HG02938 (cell line): ENCODE results near the gene CNP.

ENCODE experiments used
- ATAC-seq: cut with Tn5 transposase; IDR thresholded peaks from one replicate; pipeline ENCODE4 v1.9.1; 2021; ENCODE audit warnings: mild to moderate bottlenecking, moderate library complexity; ENCODE audit not compliant: unreplicated experiment

The CNP gene

DNA sequence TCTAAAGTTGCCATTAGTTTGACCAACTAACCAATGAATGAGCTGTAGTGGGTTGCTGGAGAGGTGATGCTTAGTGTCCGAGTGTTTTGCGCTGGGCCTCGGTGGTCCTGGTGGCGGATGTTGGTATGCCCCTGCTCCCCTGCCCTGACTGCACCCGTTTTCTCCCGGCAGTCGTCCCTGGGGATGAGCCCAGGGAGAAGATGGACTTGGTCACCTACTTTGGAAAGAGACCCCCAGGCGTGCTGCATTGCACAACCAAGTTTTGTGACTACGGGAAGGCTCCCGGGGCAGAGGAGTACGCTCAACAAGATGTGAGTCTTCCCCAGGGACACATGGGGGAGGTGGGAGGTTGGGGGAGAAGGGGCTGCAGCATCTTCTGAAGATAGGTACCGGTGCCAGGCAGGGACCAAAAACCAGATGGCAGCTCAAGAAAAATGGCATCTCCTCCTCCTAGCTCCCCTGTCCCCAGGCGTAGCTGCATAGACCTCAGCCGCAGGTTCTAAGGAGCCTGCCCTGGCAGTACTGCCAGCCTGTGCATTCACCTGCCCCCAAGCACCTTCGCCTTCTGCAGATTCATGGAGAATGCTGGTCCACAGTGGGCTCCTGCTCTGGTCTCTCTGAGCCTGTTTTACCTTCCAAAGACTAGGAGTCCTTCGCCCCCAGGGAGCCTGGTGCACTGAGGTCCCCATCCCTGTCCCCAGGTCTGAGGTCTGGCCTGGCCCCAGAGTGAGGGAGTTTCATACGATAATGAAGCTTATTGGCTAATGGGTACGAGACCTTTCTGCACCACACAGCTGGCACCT, 5.3 kb downstream of the CNP start:
- ATAC-seq = no peak

DNA sequence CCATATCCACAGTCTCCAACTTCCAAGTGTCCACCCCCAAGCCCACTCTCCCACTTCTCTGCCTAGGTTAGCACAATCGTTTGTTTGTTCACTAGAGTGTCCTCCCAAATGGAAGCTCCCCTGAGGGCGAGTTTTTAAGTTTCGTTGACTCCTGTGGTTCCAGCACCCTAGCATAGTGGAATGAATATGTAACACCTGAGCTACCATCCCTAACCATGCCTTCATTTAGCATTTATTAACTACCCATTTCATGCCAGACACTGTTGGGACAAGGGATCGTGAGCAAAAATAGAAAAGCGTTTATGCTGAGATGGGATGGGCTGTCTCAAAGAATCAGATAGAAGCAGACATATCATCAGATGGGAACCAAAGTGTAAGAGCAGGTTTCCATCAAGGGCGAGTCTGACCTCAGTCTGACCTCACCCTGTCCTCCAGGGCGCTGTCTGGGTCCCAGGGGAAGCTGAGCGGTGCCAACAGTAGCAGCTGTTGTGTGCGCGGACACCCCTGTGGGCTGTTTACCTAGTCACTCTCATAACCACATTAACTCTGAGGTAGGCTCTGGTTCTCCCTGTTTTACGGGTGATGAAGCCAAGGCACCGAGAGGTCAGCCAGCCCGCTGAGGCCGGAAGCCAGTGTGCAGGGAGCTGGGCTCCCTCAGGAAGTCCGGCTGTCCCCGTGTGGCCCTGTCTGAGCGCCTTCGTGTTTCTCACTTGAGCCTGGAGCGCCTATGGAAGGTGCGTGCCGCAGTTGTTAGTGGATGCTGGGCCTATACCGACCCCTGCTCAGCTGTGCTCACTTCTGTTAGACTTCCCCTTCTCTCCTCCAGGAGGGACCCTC, 6.2 kb downstream of the CNP start:
- no peak for ATAC-seq

DNA sequence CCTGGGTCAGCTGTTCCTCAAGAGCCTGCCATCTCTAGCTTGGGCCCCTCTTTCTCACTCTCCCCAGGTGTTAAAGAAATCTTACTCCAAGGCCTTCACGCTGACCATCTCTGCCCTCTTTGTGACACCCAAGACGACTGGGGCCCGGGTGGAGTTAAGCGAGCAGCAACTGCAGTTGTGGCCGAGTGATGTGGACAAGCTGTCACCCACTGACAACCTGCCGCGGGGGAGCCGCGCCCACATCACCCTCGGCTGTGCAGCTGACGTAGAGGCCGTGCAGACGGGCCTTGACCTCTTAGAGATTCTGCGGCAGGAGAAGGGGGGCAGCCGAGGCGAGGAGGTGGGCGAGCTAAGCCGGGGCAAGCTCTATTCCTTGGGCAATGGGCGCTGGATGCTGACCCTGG, 6.8 kb downstream of the CNP start:
- no peak for ATAC-seq

DNA sequence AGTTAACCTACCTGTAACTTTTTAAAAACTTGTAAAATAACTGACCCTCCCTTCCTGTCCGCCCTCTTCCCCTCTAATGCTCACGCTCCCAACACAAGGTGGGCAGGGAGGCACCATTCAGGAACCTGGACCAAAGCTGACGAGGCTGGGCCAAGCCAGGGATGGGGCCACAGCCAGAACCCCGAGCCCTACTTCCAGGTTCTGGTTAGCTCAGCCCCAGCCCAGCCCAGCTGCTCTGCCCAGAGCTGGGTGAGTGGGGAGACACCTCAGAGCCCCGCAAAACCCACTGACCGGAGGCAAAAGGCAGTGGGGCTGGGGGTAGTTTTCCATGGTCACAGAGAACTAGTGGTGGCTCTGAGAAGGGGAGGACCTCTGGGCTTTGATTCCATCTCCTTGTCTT, 7.4 kb downstream of the CNP start:
- ATAC-seq = no peak

DNA sequence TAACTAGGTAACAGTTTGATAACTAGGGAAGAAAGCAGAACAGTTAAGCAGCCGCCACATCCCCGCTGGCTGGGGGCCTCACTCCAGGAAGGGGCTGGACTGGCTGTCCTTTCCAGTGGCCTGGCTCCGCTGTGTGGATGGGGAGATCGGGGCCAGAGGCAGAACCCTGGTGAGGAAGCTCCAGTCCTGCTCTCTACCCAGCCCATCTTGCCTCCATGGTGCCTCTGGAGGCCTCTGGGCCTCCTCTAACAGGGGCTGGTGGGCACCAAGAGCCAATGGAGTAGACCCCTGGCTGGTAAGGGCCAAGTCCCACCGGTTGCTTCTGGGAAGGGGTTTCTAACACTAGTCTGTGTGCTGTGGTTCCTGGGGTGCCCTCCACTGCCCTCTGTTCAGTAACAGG, 8.1 kb downstream of the CNP start:
- ATAC-seq = no peak

DNA sequence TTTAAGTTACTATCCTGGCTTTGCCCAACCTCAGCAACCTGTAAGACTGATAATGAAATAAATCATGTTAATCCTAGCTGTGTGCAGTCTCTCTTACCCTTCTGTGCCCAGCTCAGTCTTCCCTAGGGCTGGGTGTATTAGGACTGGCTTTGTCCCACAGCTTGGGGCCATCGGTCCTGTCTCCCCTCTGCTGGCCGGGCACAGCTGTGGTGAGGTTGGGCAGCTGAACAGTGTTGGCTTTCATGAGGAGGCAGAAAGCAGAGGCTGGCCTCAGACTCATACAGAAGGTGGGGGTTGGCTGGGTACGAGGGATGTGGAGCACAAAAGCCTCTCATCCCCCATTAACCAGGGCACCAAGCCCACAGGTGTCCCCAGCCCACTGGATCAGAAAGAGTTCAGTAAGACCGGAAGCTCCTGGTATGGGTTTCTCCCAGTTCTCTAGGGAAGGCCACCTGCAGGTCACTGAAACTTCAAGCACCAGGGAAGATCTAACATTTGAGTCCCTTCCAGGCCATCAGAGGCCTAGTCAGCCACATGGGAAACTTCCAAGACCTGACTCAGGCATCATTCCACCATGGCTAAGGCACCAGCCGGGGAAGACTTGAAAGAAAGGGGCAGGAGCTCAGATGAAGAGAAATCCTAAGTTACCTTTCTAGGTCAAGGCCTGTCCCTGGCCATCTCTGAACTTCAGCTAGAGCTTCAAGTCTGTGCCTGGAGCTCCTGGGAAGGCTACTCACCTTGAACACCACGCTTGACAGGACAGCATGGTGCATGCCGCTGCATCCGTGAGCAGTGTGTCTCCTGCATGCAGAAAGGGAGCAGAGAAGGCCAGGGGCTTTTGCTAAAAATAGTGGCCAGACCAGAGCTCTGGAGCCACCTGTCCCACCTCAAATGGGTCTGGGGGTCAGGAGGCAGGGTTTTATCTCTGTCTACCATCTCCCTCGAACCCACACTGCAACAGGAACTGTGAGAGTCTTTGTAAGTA, 8.8 kb downstream of the CNP start:
- no peak for ATAC-seq

DNA sequence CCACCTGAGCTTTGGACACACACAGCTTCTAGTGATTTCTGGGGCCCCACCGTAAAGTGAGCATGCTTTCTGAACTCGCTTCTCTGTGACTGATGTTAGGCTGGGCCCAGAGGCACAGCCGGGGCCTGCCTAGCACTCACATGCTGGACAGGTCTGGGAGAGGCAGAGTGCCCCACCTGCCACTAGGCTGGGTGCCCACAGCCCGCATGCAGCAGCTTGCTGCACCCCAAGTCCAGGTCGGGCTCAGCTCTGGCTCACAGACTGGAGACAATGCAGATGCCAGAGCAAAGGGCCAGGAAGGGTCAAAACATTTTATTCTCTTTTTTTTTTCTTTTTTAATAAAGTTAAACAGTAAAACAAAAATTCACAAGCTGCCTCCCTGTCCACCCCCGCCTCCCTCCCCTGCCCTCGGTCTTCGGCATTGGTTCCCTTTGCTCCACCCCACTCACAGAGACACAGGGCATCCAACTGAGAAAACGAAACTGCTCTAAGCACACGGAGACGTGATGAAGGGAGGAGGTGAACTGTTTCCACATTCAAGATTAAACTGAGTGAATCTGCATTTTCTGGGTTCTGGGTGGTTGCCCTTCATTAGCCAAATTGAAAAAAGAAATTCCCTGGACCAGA, 9.7 kb downstream of the CNP start:
- ATAC-seq = no peak

DNA sequence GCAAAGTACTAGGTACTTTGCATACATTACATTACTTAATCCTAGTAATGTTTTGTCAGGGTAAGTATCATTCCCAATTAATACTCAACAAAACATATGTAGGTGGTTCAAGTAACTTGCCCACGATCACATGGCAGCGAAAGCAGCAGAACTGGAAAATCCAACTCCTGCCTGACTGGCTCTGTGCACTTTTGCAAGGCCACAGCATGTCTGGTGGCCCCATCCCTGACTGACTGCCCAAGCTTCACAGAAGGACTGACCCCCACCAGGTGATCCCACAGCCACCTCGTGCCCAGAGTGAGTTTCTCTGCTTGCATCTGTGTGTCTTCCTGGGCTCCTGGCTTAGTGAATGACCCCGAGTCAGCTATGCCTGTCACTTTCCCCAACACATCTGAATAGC, 11.4 kb downstream of the CNP start:
- ATAC-seq = no peak

DNA sequence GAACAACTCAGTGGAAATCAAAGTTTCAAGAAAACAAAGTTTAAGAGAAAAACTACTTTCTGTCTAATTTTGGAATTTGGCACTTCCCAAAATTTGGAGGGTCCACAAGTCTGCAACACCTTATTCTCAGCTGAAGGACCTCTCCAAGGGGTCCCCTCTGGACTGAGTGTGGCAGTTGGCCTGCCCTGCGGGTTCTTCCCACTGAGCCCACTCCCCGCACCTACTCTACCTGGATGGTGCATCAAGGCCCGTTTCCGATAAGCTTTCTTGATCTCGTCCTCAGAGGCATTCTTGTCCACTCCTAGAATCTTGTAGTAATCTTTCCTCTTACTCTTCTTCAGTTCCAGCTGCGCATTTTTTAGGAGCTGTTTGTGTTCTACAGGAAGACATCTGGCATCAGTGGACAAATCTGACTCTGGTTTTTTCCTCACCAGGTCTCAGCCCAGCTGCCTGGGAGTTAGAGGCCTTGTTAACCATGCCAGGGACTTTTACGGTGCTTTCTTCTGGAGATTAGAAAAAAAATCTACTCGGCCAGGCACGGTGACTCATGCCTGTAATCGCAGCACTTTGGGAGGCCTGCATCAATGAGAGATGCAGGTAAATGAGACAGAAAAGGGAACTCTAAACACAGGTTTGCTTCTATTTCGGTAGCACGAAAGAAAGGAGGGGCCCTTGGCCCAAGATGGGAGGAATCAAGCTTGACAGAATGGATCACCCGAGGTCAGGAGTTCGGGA, 15.6 kb downstream of the CNP start:
- ATAC-seq = no peak

DNA sequence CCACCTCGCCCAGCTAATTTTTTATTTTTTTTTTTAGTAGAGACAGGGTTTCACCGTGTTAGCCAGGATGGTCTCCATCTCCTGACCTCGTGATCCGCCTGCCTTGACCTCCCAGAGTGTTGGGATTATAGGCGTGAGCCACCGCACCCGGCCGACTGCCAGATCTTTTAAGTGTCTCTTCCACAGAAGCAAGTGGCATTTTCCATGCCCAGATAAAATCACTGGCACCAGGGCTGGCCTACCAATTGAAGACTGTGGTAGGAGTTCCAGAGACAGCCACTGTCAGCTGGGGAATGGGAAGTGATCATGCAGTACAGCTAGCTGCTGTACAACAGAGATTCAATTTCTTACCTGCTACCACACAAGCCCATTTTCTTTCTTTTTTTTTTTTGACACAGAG, 17.9 kb downstream of the CNP start:
- ATAC-seq = no peak

DNA sequence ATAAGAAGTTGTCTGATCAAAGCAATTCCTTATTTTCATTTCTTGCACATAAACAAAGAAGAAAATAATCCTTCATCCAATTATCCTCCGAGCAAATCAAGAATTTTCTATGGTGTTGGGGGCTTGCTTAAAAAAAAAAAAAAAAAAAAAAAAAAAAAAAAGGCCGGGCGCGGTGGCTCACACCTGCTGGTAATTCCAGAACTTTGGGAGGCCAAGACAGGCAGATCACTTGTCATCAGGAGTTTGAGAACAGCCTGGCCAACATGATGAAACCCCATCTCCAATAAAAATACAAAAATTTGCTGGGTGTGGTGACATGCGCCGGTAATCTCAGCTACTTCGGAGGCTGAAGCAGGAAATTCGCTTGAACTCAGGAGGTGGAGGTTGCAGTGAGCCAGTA, 19.3 kb downstream of the CNP start:
- no peak for ATAC-seq

DNA sequence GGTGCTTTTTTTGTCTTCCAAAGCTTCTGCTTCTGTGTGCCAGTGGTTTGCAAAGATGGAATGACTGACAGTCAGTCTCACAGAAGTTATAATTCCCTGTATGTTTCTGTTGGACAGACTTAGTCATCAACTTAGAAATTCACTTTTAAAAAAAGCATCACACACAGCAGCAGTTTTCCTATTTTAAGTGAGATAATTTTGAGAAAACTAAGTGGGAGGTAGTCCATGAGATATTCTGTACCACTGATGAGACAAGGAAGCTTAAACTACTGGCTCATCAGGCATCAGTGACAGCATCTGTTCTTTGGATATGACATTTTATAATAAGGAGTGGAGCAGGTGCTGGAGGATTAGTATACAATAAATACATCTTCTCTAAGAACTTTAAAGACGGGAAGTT, 20.0 kb downstream of the CNP start:
- no peak for ATAC-seq

DNA sequence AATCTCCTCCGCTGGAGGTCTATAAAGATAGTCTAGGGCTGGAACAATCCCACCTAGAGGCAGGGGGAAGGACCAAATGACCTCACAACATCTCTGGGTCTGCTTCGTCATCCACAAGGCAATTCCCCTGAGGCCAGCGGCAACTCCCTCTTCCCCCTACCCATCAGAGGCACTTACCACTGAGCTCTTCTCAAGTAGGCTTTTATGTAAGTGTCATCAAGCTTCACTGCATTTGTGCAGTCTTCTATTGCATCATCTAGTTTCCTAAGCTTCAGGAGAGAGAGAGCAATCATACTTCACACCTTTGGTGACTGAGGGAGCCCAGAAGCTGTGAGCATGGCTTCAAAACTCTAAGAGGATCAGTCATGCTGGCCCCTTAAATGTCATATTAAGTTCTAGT, 21.0 kb downstream of the CNP start:
- ATAC-seq = no peak

DNA sequence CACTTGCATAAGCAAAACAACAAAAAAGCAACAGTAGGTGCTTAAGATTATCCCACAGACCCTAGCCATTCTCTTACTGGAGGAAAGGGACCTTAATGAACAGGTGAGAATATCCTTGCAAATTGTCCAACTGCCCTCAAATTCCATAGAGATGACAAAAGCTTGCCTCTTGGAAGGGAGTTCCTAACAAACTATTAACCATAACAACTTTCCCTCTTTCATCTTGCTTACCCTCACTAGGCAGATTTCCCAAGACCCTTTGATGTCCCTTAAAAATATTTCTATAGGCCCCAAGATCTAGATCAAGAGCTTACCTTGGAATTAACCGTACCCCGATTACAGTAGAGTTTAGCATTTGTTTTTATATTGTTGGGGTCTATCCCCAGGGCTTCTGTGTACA, 21.8 kb downstream of the CNP start:
- no peak for ATAC-seq

DNA sequence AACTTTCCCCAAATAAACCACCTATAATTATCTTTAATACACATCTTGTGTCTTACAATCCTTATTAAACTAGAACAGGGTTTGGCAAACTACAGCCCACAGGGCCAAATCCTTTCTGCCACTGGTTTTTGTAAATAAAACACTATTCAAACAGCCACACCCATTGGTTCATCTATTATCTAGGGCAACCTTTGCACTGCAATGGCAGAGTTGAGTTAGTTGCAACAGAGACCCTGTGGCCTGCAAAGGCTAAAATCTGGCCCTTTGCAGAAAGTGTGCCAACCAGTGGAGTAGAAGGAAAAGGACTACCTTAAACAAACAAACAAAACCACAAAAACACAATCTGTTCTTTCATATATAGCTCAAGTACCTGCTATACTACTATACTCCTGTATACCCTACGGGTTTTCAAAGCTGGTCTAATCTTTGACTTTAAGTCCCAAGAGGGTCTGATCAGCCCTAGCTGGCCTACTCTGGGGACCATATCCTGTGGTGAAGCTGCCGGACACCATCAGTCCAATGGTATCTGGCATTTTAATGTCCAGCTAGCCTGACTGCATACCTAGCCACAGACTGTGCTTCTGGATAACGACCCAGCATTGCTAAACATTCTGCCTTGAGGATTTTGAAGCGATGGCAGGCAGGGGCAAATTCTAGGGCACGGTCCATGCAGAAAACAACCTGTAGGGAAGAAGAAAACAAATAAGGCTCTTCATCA, 23.3 kb downstream of the CNP start:
- ATAC-seq = no peak

DNA sequence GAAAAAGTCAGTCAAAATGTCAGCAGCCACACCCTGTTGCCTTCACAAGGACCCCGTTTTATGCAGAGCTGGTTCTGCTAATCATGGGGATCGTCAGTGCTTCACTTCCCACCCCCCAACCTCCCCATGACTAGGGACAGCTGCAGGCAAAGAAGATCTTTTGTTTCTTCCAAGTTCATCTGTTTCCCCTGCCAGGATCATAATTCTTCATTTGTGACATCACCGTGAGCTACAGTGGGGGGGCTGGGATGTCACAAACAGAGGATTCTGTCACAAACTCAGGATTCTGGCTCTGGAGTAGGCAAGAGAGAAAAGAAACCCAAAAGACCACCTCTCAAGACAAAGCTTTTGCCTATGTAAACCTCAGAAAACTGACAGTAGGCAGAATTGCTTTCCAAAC, 26.0 kb downstream of the CNP start:
- ATAC-seq = no peak

DNA sequence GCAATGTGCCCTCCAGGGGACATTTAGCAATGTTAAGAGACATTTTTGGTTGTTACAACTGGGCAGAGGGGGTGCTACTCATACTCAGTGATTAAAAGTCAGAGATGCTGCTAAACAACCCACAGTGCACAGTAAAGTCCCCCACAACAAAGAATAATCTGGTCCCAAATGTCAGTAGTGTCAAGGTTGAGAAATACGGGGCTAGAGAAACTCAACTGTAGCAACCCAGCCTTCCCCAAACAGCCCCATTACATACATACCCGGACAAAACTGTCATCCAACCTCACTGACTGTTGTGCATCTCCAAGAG, 30.2 kb downstream of the CNP start:
- ATAC-seq = no peak

DNA sequence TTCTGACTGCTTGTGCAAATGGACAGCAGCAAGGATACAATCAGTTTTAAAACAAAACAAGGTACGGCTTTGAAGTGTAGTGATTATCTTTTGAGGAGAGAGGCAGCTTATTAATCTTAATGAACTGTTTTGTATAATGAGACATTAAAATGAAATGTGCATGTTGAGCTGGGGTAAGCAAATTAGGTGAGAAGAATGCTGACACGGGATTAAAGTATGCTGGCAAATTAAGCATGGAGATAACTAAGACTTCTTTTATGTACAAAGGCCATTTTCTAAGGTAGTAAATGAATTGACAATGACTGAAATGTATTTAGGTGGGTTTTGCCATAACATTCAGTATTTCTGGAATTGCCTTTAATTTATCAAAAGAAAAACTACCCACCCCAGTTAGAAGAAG, 31.9 kb downstream of the CNP start:
- ATAC-seq = no peak

DNA sequence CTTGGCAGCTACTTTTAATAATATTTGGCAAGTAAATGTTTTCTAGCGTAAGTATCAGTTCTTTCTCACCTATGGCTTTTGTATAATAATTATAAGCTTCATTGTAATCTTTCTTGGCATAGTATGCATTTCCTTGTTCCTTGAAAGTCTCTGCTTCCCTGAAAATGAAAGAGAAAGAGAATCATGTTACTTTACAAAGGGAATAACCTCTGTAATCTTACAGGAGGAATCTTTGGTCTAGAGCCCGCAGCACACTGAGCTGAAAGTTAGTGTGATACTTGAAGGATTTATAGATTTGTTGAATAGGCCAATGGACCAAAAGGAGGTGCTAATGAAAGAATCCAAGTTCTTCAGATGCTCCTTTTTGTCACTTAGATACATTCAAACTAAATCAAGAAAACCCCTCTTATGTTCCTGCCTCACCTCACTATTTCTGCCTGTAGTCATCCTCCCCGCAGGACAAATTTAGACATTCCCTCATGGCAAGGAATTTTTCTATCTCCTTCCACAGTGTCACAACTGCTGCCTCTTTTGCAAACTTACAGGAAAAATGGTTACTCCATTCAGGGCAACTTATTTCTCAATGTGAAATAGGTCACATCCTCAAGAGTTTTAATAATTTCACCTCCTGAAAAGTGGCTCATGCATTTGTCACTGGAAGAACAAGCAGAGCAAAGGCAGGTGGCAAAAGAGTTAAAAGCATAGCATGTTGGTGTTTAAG, 34.0 kb downstream of the CNP start:
- no peak for ATAC-seq
